ENCODE measurements around the gene ZNF638.

The ZNF638 gene

DNA sequence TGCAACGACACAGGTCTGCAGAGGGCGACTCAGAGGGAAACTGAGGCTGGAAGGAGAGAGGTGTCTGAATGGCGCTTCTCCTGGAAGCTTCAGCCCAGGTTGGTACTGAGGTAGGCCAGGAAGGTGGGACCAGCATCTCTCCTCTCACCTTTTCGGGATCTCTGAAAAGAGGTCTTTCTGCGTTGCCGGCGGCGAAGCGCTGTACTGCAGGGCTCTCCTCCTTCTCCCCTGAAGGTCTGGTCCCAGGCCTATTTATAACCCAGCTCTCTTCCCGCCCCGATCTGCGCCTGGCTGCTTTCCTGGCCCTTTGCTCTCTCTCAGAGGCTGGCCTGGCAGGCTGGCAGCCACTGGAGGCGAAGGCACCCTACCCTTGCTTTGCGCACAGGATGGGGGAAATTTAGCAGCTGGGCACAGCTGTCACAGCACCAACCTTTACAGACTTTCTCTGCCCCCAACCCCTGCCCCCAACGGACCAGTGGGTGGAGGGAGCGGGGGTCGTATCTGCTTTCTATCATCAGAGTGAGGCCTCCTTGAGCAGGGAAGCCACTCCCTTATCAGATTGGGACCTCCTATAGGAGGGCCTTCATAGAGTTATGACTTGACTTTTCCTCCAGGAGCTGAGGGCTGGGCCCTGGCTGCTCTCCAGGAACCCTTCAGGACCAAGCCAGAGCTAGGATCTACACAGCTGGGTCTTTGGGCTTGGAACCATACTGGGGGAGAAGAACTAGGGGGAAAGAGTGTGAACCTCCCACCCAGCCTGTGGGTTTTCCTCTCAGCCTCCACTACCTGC, 122.8 kb downstream of the ZNF638 start:
- Mint-ChIP-seq H3K36me3 (no peaks in the 10 kb centered on the region), H3K27ac (no peak overlapping the region), H3K9me3 (no peaks in the 10 kb centered on the region), H3K4me3 (peak overlapping the region; percentile 68), H3K4me1 (peaks cover 23% of the 10 kb centered on the region), H3K27me3 (peaks cover 28% of the 10 kb centered on the region)

DNA sequence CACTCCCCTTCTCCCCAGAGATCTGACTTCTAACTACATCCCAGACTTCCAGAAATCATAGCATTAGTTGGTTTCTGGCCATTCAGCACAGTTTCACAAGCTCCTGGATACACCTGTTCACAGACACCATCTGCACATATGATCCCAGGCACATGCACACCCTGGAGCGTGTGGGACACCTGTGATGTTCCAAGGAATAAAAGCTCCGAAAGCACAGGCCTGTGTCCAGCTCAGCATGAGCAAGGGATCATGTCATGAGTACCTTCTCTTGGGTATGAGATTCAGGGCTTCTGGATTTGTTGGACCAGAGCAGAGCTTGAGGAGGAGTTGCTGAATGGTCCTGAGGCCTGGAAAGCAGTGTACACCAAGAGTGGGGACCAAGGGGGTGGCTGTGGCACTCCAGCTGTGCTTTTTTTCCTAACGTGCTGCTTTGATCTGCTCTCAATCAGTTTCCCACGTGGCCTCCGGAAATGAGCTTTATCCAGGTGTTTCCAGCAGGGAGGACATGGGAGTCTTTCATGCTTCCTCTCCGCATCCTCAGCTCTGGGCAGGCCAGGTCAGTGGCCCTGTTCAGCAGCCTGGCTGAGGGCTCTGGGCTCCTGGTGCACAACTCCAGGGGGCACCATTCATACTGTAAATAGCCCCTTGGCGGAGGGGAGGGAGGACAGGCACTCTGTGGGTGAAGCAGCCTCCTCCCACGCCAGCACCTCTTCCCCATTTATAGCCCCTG, 123.6 kb downstream of the ZNF638 start:
- H3K4me1 Mint-ChIP-seq = peaks cover 23% of the 10 kb centered on the region
- no peaks in the 10 kb centered on the region for H3K9me3 Mint-ChIP-seq
- H3K27ac Mint-ChIP-seq = no peak overlapping the region
- H3K4me3 Mint-ChIP-seq = peak overlapping the region; percentile 68
- peaks cover 28% of the 10 kb centered on the region for H3K27me3 Mint-ChIP-seq
- no peaks in the 10 kb centered on the region for H3K36me3 Mint-ChIP-seq

- Mint-ChIP-seq H3K27ac (no peak overlapping the region), H3K27me3 (peaks cover 28% of the 10 kb centered on the region), H3K9me3 (no peaks in the 10 kb centered on the region), H3K36me3 (no peaks in the 10 kb centered on the region), H3K4me1 (peaks cover 23% of the 10 kb centered on the region), H3K4me3 (no peak overlapping the region)
Observed at GRCh38 chr2:71455741-71456569, 124.4 kb downstream of the ZNF638 start.

DNA sequence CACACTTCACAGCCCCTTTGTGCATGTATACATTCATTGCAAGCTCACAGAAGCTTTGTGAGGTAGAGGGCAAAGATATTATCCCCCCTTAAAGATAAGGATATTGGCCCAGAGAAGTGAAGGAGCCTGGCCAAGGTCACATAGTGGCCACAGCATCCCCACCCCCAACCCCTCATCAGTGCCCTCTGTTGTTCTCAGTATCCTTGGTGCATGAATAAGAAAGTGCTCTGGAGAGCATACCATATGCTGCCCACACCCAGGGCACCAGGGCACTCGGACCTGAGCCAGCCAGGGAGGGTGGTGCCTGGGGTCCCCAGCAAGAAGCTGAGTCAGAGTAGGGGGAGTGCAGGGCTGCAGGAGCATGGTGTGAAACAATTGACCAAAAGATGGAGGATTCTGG, 125.0 kb downstream of the ZNF638 start:
- H3K36me3 Mint-ChIP-seq = no peaks in the 10 kb centered on the region
- H3K4me3 Mint-ChIP-seq = no peak overlapping the region
- H3K9me3 Mint-ChIP-seq = no peaks in the 10 kb centered on the region
- H3K4me1 Mint-ChIP-seq = peaks cover 23% of the 10 kb centered on the region
- H3K27ac Mint-ChIP-seq = no peak overlapping the region
- H3K27me3 Mint-ChIP-seq = peaks cover 28% of the 10 kb centered on the region

DNA sequence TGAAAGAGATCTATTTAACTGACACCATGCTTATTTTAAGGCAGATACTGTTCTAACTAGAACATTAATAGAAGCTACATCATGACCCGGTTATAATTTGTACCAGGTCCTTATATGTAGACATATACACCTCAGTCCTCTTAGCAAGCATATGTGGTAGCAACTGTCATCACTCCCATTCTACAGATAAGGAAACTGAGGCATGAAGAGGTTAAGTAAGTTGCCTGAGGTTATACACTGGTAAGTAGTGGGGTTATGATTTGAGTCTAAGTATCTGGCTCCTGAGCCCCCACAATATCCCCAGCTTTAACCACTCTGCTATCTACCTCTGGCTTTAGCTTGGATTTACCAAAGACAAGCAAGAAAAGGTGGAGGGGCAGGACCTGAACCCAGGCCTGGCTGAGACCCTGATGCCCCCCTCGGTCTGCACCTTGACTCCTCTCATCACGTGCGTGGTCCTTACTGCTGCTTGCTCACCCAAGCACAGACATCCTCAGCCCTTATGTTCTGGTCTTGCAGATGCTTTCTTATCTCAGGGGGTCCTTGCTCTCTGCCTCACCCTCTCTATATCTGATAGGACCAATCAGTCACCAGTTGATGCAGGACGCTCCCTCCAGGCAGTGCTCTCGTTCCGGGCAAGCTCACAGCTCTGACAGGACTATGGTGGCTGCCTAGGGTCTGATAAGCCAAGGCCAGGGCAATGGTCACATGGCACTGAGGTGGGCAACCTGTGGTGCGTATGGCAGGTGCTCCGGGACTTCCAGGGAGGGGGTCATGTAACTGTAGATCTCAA, 125.7 kb downstream of the ZNF638 start:
- no peak overlapping the region for H3K27ac Mint-ChIP-seq
- no peaks in the 10 kb centered on the region for H3K36me3 Mint-ChIP-seq
- peaks cover 23% of the 10 kb centered on the region for H3K27me3 Mint-ChIP-seq
- peaks cover 21% of the 10 kb centered on the region for H3K4me1 Mint-ChIP-seq
- H3K9me3 Mint-ChIP-seq = no peaks in the 10 kb centered on the region
- no peak overlapping the region for H3K4me3 Mint-ChIP-seq

GRCh38 chr2:71457923-71458322, 126.3 kb downstream of the ZNF638 start:
- H3K27me3 Mint-ChIP-seq = peaks cover 19% of the 10 kb centered on the region
- no peaks in the 10 kb centered on the region for H3K36me3 Mint-ChIP-seq
- H3K9me3 Mint-ChIP-seq = no peaks in the 10 kb centered on the region
- H3K4me1 Mint-ChIP-seq = peaks cover 15% of the 10 kb centered on the region
- H3K27ac Mint-ChIP-seq = no peak overlapping the region
- no peak overlapping the region for H3K4me3 Mint-ChIP-seq

- Mint-ChIP-seq H3K27ac (no peak overlapping the region), H3K4me1 (peaks cover 10% of the 10 kb centered on the region), H3K9me3 (no peaks in the 10 kb centered on the region), H3K27me3 (peaks cover 16% of the 10 kb centered on the region), H3K4me3 (no peak overlapping the region), H3K36me3 (no peaks in the 10 kb centered on the region)
Observed at GRCh38 chr2:71458413-71459083, 127.0 kb downstream of the ZNF638 start.

- H3K36me3 Mint-ChIP-seq = no peaks in the 10 kb centered on the region
- peaks cover 16% of the 10 kb centered on the region for H3K27me3 Mint-ChIP-seq
- peaks cover 10% of the 10 kb centered on the region for H3K4me1 Mint-ChIP-seq
- H3K9me3 Mint-ChIP-seq = no peaks in the 10 kb centered on the region
- H3K4me3 Mint-ChIP-seq = no peak overlapping the region
- no peak overlapping the region for H3K27ac Mint-ChIP-seq
Observed at GRCh38 chr2:71459084-71459431, 127.5 kb downstream of the ZNF638 start.

- H3K9me3 Mint-ChIP-seq = no peaks in the 10 kb centered on the region
- H3K4me1 Mint-ChIP-seq = peaks cover under 1% of the 10 kb centered on the region
- H3K27ac Mint-ChIP-seq = no peak overlapping the region
- H3K36me3 Mint-ChIP-seq = no peaks in the 10 kb centered on the region
- no peak overlapping the region for H3K4me3 Mint-ChIP-seq
- peaks cover 9% of the 10 kb centered on the region for H3K27me3 Mint-ChIP-seq
Observed at GRCh38 chr2:71460056-71460455, 128.5 kb downstream of the ZNF638 start.

GRCh38 chr2:71460595-71461303, 129.2 kb downstream of the ZNF638 start:
- H3K36me3 Mint-ChIP-seq = no peaks in the 10 kb centered on the region
- peaks cover 4% of the 10 kb centered on the region for H3K27me3 Mint-ChIP-seq
- H3K27ac Mint-ChIP-seq = no peak overlapping the region

GRCh38 chr2:71461304-71461671, 129.7 kb downstream of the ZNF638 start:
- Mint-ChIP-seq H3K36me3 (no peaks in the 10 kb centered on the region), H3K4me3 (no peak overlapping the region), H3K27me3 (peaks cover 2% of the 10 kb centered on the region), H3K27ac (no peak overlapping the region), H3K9me3 (no peaks in the 10 kb centered on the region), H3K4me1 (no peaks in the 10 kb centered on the region)

More at GRCh38 chr2:71460595-71461303, 129.2 kb downstream of the ZNF638 start:
- no peak overlapping the region for H3K4me3 Mint-ChIP-seq
- H3K9me3 Mint-ChIP-seq = no peaks in the 10 kb centered on the region
- H3K4me1 Mint-ChIP-seq = no peaks in the 10 kb centered on the region

DNA sequence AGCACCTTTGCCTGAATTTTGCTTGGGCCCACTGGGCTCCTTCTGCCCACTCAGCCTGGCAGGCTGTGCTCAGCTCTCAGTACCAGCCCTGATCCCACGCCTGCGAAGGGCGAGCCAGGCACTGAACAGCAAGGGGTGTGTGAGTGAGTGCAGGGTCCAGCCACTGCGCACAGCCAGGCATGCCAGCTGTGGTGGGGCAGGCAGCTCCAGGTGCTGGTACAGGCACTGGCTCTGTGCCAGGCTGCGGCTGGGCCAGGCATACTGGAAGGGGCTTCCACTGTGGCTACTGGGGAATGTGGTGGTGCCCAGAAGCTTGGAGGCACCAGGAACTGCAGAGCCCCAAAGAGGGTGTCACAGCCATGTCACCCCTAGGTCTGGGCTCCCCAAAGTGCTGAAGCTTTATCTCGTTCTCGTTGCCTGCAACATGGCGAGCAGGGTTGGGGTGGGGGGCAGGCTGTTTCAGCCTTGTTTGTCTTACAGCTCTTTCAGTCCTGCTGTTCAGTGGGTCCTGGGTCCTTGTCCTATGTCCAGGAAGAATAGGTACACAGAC, 130.5 kb downstream of the ZNF638 start:
- peaks cover 3% of the 10 kb centered on the region for H3K27me3 Mint-ChIP-seq
- H3K27ac Mint-ChIP-seq = no peak overlapping the region
- H3K4me3 Mint-ChIP-seq = no peak overlapping the region
- no peaks in the 10 kb centered on the region for H3K36me3 Mint-ChIP-seq
- no peaks in the 10 kb centered on the region for H3K9me3 Mint-ChIP-seq
- peaks cover 4% of the 10 kb centered on the region for H3K4me1 Mint-ChIP-seq

DNA sequence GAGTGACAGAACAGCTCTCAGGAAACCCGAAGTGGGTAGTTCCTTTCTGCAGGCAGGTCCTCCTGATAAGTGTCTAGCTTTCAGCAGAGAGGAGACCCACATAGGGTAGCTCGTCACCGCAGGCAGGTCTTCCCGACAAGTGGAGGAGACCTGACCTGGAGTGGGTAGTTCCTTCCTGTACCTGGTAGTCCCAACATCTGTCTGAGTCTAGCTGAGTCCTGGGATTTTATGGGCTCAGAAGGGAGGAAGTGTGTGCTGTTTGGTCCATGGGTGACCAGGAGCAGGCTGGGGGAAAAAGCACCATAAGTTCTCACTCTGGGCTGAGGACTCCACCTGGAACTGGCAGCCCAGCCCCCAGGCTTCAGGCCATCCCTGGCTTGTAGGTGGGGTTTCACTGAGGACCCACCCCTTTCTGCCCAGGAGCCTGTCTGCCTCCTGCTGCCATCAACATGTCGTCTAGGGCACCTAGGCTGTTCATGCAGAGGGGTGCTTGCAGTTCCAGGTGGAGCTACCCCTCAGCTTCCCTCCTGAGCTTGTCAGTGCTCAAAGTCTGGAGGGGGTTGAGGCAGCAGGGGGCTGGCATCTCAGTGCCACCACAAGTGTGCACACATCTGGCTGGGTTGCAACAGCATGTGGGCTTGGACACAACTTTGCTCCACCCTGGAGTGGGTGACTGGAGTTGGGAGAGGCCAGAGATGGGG, 131.2 kb downstream of the ZNF638 start:
- no peaks in the 10 kb centered on the region for H3K9me3 Mint-ChIP-seq
- H3K27ac Mint-ChIP-seq = no peak overlapping the region
- H3K36me3 Mint-ChIP-seq = no peaks in the 10 kb centered on the region

DNA sequence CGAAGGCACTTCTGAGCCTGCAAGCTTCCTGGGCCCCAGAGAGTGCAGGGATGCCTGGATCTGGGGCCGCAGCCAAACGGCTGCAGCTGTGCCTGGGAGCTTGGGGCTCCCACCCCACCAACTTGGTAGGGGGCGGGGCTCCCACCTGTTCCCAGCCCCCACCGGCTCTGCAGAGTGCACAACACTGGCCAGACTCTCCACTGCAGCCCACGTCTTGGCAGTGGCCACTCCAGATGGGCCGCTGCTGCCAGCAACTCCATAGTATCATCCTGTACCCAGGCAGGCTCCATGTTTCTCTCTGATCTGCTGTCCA, 131.7 kb downstream of the ZNF638 start:
- H3K4me1 Mint-ChIP-seq = peaks cover 11% of the 10 kb centered on the region
- H3K4me3 Mint-ChIP-seq = no peak overlapping the region
- peaks cover 13% of the 10 kb centered on the region for H3K27me3 Mint-ChIP-seq
- H3K27ac Mint-ChIP-seq = no peak overlapping the region
- no peaks in the 10 kb centered on the region for H3K36me3 Mint-ChIP-seq
- no peaks in the 10 kb centered on the region for H3K9me3 Mint-ChIP-seq

More for the DNA sequence above, 131.2 kb downstream of the ZNF638 start:
- Mint-ChIP-seq H3K27me3 (peaks cover 9% of the 10 kb centered on the region), H3K4me3 (no peak overlapping the region), H3K4me1 (peaks cover 10% of the 10 kb centered on the region)

All from activated naive CD4-positive, alpha-beta T cell treated with anti-CD3 and anti-CD28 coated beads, Interleukin-2, amount 50 U/mL, for 24 hours (primary cell).